HFF-Myc (cell line): ENCODE results near the gene CLDN7.
"Not testable (repeated sequence)": the region's sequence is repeated elsewhere in the genome, so short reads cannot be mapped to it uniquely, and the experiment has no call there.

Experiments used
- DNase-seq: peaks from one replicate; pipeline ENCODE4 v3.0.0-alpha.2; 2011; ENCODE audit warnings: low read depth; ENCODE audit errors: extremely low read depth
- H3K4me3 ChIP-seq: replicated peaks from 2 replicates; pipeline ENCODE4 v1.5.1; 2011; ENCODE audit warnings: low read depth, mild to moderate bottlenecking, control low read depth, low read length
- TF ChIP-seq, protein P1 (sequence below): IDR thresholded peaks from 2 replicates; pipeline ENCODE4 v1.5.1; 2012; ENCODE audit warnings: mild to moderate bottlenecking, low read depth, low read length, control low read depth; ENCODE audit errors: missing control alignments

The CLDN7 gene

GRCh38 chr17:7249214-7249613, 13.1 kb downstream of the CLDN7 start:
- H3K4me3 ChIP-seq = peak overlapping the region; percentile 96
- no peak for DNase-seq
- TF ChIP-seq, protein P1, sequence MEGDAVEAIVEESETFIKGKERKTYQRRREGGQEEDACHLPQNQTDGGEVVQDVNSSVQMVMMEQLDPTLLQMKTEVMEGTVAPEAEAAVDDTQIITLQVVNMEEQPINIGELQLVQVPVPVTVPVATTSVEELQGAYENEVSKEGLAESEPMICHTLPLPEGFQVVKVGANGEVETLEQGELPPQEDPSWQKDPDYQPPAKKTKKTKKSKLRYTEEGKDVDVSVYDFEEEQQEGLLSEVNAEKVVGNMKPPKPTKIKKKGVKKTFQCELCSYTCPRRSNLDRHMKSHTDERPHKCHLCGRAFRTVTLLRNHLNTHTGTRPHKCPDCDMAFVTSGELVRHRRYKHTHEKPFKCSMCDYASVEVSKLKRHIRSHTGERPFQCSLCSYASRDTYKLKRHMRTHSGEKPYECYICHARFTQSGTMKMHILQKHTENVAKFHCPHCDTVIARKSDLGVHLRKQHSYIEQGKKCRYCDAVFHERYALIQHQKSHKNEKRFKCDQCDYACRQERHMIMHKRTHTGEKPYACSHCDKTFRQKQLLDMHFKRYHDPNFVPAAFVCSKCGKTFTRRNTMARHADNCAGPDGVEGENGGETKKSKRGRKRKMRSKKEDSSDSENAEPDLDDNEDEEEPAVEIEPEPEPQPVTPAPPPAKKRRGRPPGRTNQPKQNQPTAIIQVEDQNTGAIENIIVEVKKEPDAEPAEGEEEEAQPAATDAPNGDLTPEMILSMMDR = no peak

- TF ChIP-seq, protein P1 = no peak
- DNase-seq = no peak
- peak overlapping the region; percentile 96 for H3K4me3 ChIP-seq
Measured at GRCh38 chr17:7248796-7249195, 13.5 kb downstream of the CLDN7 start.

- DNase-seq = no peak
- H3K4me3 ChIP-seq = no peak overlapping the region
- TF ChIP-seq, protein P1 = no peak
Measured at GRCh38 chr17:7246779-7247178, 15.5 kb downstream of the CLDN7 start.

DNA sequence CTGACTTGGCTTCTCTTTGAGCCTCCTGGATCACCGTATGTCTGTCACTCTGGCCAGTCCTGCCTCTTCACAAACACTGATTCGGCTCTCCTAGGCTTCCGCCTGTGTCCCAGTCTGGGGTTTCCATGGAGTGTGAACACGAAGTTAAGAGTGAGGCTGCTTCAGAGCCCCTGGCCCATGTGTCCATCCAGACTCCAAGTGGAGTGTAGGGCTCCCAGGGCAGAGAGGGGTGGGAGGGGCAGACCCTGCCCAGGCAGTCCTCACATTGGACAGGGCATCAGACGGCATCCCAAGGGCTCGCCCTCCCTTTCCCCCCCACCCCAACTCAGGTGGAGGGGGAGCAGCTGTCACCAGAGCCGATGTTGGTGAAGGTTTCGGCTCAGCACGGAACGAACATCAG, 18.4 kb downstream of the CLDN7 start:
- not testable (repeated sequence) for H3K4me3 ChIP-seq, DNase-seq

DNA sequence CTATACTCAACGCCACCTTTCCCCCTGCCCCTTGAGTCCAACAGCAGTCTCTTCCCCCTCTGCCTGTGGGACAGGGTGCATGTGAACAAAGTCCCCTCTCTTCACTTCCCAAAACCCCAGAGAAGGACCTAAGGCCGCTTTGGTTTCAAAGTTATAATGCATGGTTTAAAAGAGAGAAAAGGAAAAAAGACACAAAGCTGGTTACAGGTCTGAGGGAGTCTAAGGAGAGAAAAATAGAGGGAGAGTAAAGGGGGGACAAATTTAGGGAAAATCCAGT, 18.9 kb downstream of the CLDN7 start:
- DNase-seq = no peak
- peak overlapping the region; percentile 59 for H3K4me3 ChIP-seq
- TF ChIP-seq, protein P1 = no peak

DNA sequence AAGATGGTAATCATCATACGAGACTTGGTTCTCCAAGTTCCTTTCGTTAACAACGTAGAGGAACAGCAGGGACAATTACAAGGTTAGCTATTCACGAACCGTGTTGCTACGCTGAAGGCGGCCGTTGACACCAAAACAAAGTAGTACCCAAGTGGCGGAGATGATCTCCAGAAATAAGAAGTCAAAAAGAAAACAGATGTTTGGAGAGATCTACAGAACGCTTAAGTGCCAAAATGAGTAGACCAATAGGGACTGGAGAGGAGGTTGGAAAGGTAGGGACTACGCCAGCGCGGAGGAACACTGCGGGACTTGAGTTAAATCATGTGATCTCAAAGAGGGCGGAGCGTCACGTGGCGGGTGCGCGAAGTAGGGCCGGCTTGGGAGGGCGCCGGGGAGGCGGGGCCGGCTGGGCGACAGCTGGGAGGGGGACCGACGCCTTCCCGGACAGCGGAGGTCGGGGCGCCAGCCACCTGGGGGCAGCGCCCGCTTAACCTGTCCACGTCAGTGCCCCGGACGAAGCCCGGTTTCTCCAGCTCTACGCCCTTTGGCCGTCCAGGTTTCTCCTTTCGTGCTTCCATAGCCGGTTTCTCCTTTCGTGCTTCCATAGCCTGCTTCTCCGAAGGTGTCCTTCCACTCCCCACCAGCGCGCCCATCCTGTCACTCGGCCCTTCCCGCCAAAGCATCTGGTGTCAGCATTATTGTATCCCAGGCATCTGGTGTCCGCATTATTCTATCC, 19.4 kb downstream of the CLDN7 start:
- DNase-seq = peak; percentile 90
- H3K4me3 ChIP-seq = peak overlapping the region; percentile 59
- TF ChIP-seq, protein P1 = no peak

DNA sequence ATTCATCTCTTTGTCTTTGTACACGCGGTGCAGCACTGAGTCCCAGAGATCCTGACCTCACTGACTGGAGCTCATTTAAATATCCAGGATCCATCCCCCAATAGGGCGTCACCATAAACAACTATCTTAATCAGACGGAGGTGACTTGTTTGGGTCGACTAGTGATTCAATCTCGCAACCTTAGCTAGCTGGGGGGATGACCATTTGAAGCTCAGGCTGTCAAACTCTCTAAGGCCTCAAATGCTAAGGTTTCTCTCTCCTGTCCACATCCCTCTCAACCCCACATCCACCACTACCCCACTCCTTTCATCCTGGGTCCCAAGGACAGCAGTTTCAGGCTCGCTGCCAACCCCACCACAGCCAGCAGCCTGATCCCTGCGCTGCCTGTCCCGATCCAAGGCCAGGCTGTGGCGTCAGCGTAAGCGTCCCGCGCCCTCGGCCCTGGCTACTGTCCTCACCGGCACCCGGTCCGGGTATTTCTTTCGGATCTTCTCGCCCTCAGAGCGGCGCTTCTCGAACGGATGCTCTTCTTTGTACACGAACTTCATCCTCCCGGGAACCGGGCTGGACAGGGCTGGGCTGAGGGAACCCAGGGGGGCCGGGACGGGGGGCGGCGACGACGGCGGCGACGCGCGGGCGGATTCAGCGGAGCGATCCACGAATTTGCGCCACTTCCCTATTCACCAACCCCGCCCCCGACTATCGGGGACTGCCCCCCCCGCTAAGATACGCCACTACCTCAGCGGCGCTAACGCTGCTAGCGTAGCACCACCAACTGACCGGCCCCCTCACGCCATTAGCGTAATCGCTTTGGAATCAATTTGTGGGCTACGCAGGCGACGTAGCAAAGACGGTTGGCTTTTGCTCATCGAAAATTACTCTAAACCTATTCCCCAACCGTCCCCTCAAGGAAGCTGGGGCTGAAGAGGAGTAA, 20.2 kb downstream of the CLDN7 start, which contains the start of gene GABARAP:
Gene GABARAP, minus strand, starts transcription at position 667 of the 934 bp plus-strand sequence. Its CDS starts 119 bp downstream, at position 548.
- DNase-seq = no peak
- TF ChIP-seq, protein P1 = no peak
- peak within 1 kb of the TSS; percentile 59 for H3K4me3 ChIP-seq
